HG03066 (cell line): ENCODE data around the gene HSPA4.
"Not testable (repeated sequence)": the region's sequence is repeated elsewhere in the genome, so short reads cannot be mapped to it uniquely, and the experiment has no call there.

Source experiments
- ATAC-seq: cut with Tn5 transposase; IDR thresholded peaks from one replicate; pipeline ENCODE4 v1.9.1; 2021; ENCODE audit warnings: low read depth; ENCODE audit not compliant: unreplicated experiment

HSPA4 gene

GRCh38 chr5:133121080-133121479 lies 69.3 kb downstream of the HSPA4 start:
- ATAC-seq = no peak

GRCh38 chr5:133121611-133122150 lies 69.9 kb downstream of the HSPA4 start:
- no peak for ATAC-seq

- no peak for ATAC-seq
Observed at GRCh38 chr5:133122711-133123110, 70.9 kb downstream of the HSPA4 start.

- ATAC-seq = no peak
Observed at GRCh38 chr5:133123297-133123696, 71.5 kb downstream of the HSPA4 start.

GRCh38 chr5:133124891-133125290 lies 73.1 kb downstream of the HSPA4 start:
- no peak for ATAC-seq

- ATAC-seq = no peak
Observed at GRCh38 chr5:133128066-133128465, 76.3 kb downstream of the HSPA4 start.

GRCh38 chr5:133129289-133129688 lies 77.5 kb downstream of the HSPA4 start:
- ATAC-seq = no peak

- no peak for ATAC-seq
Observed at GRCh38 chr5:133129950-133130349, 78.1 kb downstream of the HSPA4 start.

- no peak for ATAC-seq
Observed at GRCh38 chr5:133130387-133131118, 78.7 kb downstream of the HSPA4 start.

GRCh38 chr5:133132717-133133116 lies 80.9 kb downstream of the HSPA4 start:
- ATAC-seq = no peak

GRCh38 chr5:133133241-133133640 lies 81.4 kb downstream of the HSPA4 start:
- ATAC-seq = not testable (repeated sequence)

GRCh38 chr5:133136890-133137289 lies 85.1 kb downstream of the HSPA4 start:
- not testable (repeated sequence) for ATAC-seq

- no peak for ATAC-seq
Observed at GRCh38 chr5:133140311-133140710, 88.5 kb downstream of the HSPA4 start.

GRCh38 chr5:133141746-133142145 lies 89.9 kb downstream of the HSPA4 start:
- ATAC-seq = no peak

- ATAC-seq = no peak
Observed at GRCh38 chr5:133142782-133143181, 91.0 kb downstream of the HSPA4 start.

GRCh38 chr5:133144245-133144981 lies 92.6 kb downstream of the HSPA4 start:
- no peak for ATAC-seq

GRCh38 chr5:133145436-133146170 lies 93.8 kb downstream of the HSPA4 start:
- ATAC-seq = no peak

- no peak for ATAC-seq
Observed at GRCh38 chr5:133147411-133147810, 95.6 kb downstream of the HSPA4 start.

- no peak for ATAC-seq
Observed at GRCh38 chr5:133147815-133148567, 96.2 kb downstream of the HSPA4 start.

- no peak for ATAC-seq
Observed at GRCh38 chr5:133149345-133149744, 97.5 kb downstream of the HSPA4 start.
